Activated B cell treated with CpG ODN at 0.5 μM for 24 hours (primary cell): ENCODE data around the gene PITPNM1. TPM values are rescaled to one million over a fixed set of nuclear protein-coding genes. Genes with fewer than 3 reads are reported as not detected.

Experiments
- ATAC-seq: fragments of 200-7000 bp; cut with Tn5 transposase; one replicate; pipeline ENCODE4 v1.10.0; 2021; ENCODE audit warnings: low read depth, mild to moderate bottlenecking, moderate library complexity
- CTCF ChIA-PET: fragments of 350-600 bp; sonication (Branson Sonifier 250); formaldehyde crosslinking; loops from one replicate; lab custom pipeline; 2021; ENCODE audit warnings: antibody characterized with exemption; lab: Charles Lee
- POLR2A ChIA-PET: fragments of 350-600 bp; sonication (Branson Sonifier 250); formaldehyde crosslinking; loops from one replicate; lab custom pipeline; 2021; ENCODE audit warnings: antibody characterized with exemption; lab: Charles Lee
- DNase-seq: peaks from one replicate; pipeline ENCODE4 v3.0.0; 2022
- H3K27ac Mint-ChIP-seq: one replicate; pipeline ENCODE4 v1.8.0; 2020; ENCODE audit warnings: mixed read lengths
- H3K27me3 Mint-ChIP-seq: one replicate; pipeline ENCODE4 v1.8.0; 2021; ENCODE audit warnings: mixed read lengths
- H3K36me3 Mint-ChIP-seq: one replicate; pipeline ENCODE4 v1.8.0; 2021; ENCODE audit warnings: low read depth, mixed read lengths
- H3K4me1 Mint-ChIP-seq: one replicate; pipeline ENCODE4 v1.8.0; 2021; ENCODE audit warnings: mixed read lengths
- H3K4me3 Mint-ChIP-seq: one replicate; pipeline ENCODE4 v1.8.0; 2020; ENCODE audit warnings: mild to moderate bottlenecking, mixed read lengths
- H3K9me3 Mint-ChIP-seq: one replicate; pipeline ENCODE4 v1.8.0; 2020; ENCODE audit warnings: mixed read lengths
- CTCF ChIP-seq: fragments of 200-600 bp; IDR thresholded peaks from one replicate; pipeline ENCODE4 v1.8.0; 2022; ENCODE audit warnings: antibody characterized with exemption, mild to moderate bottlenecking
- intact Hi-C: fragments of 100-400 bp; cut with micrococcal nuclease; formaldehyde crosslinking; loops from one replicate; pipeline ENCODE4 v1.15.1; 2024
- total RNA-seq: library from RNA; stranded (reverse); gene quantifications from 2 replicates; pipeline ENCODE4 v1.2.3, GENCODE V29; 2022

PITPNM1 gene
- total RNA-seq, 1 donor from 2014 or later: 111 TPM

DNA sequence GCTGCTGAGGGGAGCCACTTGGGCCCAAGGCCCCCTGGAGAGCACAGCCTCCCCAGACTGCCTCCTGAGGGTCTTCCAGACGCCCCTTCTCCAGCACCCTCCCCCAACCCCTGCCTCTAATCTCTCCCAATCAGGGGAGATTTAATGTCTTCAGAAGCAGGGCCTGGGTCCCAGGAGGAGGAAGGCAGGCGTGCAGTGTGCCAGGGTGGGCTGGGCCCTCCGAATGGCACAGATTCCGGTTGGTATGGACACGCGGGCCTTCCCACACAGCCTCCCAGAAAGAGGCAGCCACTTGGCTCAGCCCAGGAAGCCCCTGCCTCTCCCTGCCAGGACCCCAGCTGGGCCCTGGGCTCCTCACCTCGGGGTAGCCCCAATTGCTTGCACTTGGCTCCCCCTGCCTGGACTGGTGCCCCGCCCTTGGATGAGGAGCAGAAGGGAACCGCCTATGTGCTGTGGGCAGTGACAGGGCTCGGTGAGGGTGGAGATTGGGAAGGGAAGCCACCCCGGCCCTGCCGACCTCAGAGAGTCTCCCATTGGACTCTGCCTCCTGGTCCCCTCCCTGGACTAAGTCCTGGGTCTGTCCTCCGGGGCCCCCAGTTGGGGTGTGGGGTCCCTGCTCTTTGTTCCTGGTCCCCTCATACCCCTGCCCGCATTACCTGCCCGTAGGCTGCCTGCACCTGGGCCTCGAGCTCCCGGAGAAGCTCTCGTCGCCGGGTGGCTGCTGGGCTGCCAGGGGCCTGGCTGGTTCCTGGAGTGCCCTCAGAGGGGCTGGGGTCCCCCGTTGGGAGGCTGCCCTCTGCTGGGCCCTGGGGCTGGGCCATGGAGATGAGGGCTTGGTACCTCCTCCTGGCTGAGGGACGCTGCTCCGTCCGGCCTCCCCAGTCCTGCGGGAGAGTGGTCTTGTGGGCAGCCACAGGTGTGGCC, 18.7 kb upstream of the PITPNM1 start:
- Mint-ChIP-seq H3K36me3 (no peaks in the 10 kb centered on the region), H3K9me3 (peaks cover 3% of the 10 kb centered on the region), H3K27me3 (peaks cover 22% of the 10 kb centered on the region), H3K4me1 (no peaks in the 10 kb centered on the region), H3K27ac (no peak overlapping the region), H3K4me3 (no peak overlapping the region)
- intact Hi-C loops: no loop called here
- DNase-seq (no peak), ATAC-seq (no peak)
- ChIA-PET CTCF (no interaction called here), POLR2A (interaction anchor here (0.6 kb wide), 1 partner anchor 105 kb away, joined by 4 read pairs; no protein-coding TSS in a partner anchor)
- no peak for TF ChIP-seq CTCF

GRCh38 chr11:67522844-67523555, 17.8 kb upstream of the PITPNM1 start, which contains the start of gene CABP2:
CABP2 (minus strand) TSS chr11:67523446; CDS start chr11:67523326, 120 bp downstream.
- H3K4me1 Mint-ChIP-seq: no peaks in the 10 kb centered on the region
- DNase-seq: no peak
- ChIA-PET CTCF (no interaction called here), POLR2A (interaction anchor here (0.6 kb wide), 1 partner anchor 104 kb away, joined by 4 read pairs; no protein-coding TSS in a partner anchor)
- no peak for TF ChIP-seq CTCF
- H3K4me3 Mint-ChIP-seq: no peak within 1 kb of the TSS
- H3K27ac Mint-ChIP-seq: no peak within 1 kb of the TSS
- H3K9me3 Mint-ChIP-seq: peaks cover 3% of the 10 kb centered on the region
- peaks cover 20% of the 10 kb centered on the region for H3K27me3 Mint-ChIP-seq
- ATAC-seq: no peak
- intact Hi-C loops: no loop called here
- H3K36me3 Mint-ChIP-seq: no peaks in the 10 kb centered on the region

DNA sequence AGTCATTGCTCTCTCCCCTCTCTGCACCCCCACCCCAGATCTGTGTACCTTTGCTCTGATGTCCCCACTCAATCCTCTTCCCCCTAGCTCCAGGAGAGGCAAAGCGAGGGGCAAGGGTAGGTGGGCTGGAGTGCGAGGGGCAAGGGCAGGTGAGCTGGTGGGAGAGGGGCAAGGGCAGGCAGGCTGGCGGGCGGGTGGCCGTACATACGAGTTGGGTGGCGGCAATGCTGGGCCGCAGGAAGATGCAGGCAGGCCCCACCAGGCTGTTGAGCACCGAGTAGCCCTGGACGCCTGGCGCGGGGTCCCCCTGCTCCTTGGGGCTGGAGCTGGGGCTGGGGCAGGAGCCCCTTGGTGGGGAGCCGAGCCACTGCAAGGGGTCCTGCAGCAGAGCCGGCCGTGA, 17.2 kb upstream of the PITPNM1 start:
- H3K27me3 Mint-ChIP-seq: peaks cover 17% of the 10 kb centered on the region
- no peaks in the 10 kb centered on the region for H3K36me3 Mint-ChIP-seq
- TF ChIP-seq CTCF: no peak
- DNase-seq (no peak), ATAC-seq (no peak)
- H3K4me1 Mint-ChIP-seq: no peaks in the 10 kb centered on the region
- ChIA-PET CTCF (no interaction called here), POLR2A (no interaction called here)
- H3K27ac Mint-ChIP-seq: no peak overlapping the region
- no peak overlapping the region for H3K4me3 Mint-ChIP-seq
- intact Hi-C loops: no loop called here
- peaks cover 1% of the 10 kb centered on the region for H3K9me3 Mint-ChIP-seq

DNA sequence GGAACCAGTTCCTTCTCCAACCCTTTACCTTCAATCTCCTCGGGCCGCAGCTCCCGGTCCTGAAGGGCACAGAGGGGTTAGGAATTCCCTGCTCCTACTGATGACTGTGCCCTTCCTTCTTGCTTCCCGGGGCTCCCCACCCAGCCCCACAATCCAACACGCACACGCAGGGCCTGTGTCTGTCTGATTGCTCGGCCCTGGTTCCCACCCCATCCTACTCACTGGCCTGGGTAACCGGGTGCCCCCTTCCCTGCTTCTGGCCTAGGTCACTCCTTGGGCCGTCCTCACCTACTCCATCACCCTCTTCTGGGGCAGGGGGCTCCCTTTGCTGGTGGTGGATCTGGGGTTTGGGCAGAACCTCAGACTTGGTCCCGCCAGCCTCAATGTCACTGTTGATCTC, 16.8 kb upstream of the PITPNM1 start:
- ChIA-PET POLR2A (no interaction called here), CTCF (no interaction called here)
- H3K9me3 Mint-ChIP-seq: no peaks in the 10 kb centered on the region
- DNase-seq (no peak), ATAC-seq (no peak)
- H3K4me1 Mint-ChIP-seq: no peaks in the 10 kb centered on the region
- intact Hi-C loops: no loop called here
- H3K36me3 Mint-ChIP-seq: no peaks in the 10 kb centered on the region
- no peak overlapping the region for H3K4me3 Mint-ChIP-seq
- no peak overlapping the region for H3K27ac Mint-ChIP-seq
- peaks cover 15% of the 10 kb centered on the region for H3K27me3 Mint-ChIP-seq
- no peak for TF ChIP-seq CTCF
